ENCODE results near the gene CEP85L. TPM values are rescaled to one million over a fixed set of nuclear protein-coding genes. Genes with fewer than 3 reads are reported as not detected.

The CEP85L gene
- total and polyA plus RNA-seq, 2 of the 13 experiments (the other 11 are each of a cell fraction or from before 2014, with no cell fraction given) = 0.44 to 1.7 TPM

DNA sequence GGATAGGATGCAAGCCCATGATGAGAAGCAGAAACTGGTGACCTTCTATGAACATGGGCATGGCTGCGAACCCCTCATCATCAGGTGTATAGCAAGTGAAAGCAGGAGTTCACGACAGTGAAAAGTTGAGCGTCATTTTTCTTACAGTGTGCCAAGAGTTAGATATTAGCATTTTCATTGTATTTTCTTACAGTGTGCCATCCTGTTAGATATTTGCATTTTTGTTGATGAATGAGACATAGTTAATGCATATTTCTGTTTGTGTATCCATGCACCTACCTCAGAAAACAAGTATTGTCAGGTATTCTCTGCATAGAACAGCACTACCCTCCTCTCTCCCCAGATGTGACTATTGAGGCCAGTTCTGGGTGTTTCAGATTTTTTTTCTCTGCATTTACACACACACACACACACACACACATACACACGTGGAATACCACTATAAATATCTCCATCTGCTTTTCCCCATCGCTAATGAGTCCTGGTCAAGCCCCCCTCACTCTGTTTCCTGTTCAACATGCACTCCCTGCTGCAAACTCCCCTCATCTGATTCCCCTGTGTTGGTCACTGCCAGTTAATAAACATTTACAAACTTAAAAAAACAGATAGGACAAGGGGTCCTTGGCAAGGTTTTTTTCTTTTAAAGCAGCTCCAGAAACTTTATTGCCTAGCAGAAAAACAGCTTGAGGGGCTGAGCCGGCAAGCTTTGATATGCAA, 61.6 kb downstream of the CEP85L start:
- no peaks in the 10 kb centered on the region; the same call in 1 of the 2 replicates for H4K20me1 ChIP-seq (ENCODE audit: insufficient read depth, low read length)
- BruUV-seq (replicated peaks) = no TSS peak
- H3K9me3 ChIP-seq (ENCODE audit: low read length) = no peaks in the 10 kb centered on the region
- H3K4me3 ChIP-seq (replicated peaks in 1 of 3; ENCODE audit: insufficient read depth in 1 of 3, low read depth in 2 of 3, low read length in 3 of 3) = no peak overlapping the region
- no peak for DNase-seq (ENCODE audit: low spot score)
- intact Hi-C loops (cut with micrococcal nuclease; ENCODE audit: unreplicated experiment) (loop anchor here (10.0 kb wide), 1 partner anchor 1135 kb away; no protein-coding TSS in a partner anchor), in situ Hi-C loops (cut with HindIII; ENCODE audit: extremely low pct_ligation_motif_present, low pct_unique_long_range_greater_than_20kb) (loop anchor here (25.0 kb wide), 2 partner anchors 603 to 753 kb away; no protein-coding TSS in a partner anchor)
- ATAC-seq = no peak
- ChIA-PET POLR2A (no interaction called here), CTCF (ENCODE audit: low intra/inter-chr PET ratio, low total read pairs) (no interaction called here)
- no peak overlapping the region for H3K27ac ChIP-seq (ENCODE audit: extremely low read length, insufficient read depth, low read length)
- no peaks in the 10 kb centered on the region for H3K36me3 ChIP-seq (replicated peaks in 1 of 2; ENCODE audit: control insufficient read depth in 1 of 2, insufficient read depth in 2 of 2, low read length in 2 of 2)
- H3K79me2 ChIP-seq (ENCODE audit: insufficient read depth, low read length) = no peaks in the 10 kb centered on the region
- no peak overlapping the region for H3K9ac ChIP-seq (ENCODE audit: insufficient read depth, low read depth, low read length)
- no peak overlapping the region for H2AFZ ChIP-seq (ENCODE audit: low read length)
- H3K4me2 ChIP-seq (ENCODE audit: low read depth, low read length) = no peak overlapping the region
- no peak for FAIRE-seq
- TF ChIP-seq ZNF614 (CRISPR knock-in tag; IDR thresholded peaks at IDR 0.05; ENCODE audit: borderline replicate concordance) (no peak), SNAPC4 (CRISPR knock-in tag; IDR thresholded peaks at IDR 0.05) (no peak), HNRNPLL (IDR thresholded peaks at IDR 0.05; ENCODE audit: low read depth, low read length, poor library complexity, severe bottlenecking) (no peak), EED (CRISPR knock-in tag; IDR thresholded peaks at IDR 0.05) (no peak)
- TF ChIP-seq, protein P1, sequence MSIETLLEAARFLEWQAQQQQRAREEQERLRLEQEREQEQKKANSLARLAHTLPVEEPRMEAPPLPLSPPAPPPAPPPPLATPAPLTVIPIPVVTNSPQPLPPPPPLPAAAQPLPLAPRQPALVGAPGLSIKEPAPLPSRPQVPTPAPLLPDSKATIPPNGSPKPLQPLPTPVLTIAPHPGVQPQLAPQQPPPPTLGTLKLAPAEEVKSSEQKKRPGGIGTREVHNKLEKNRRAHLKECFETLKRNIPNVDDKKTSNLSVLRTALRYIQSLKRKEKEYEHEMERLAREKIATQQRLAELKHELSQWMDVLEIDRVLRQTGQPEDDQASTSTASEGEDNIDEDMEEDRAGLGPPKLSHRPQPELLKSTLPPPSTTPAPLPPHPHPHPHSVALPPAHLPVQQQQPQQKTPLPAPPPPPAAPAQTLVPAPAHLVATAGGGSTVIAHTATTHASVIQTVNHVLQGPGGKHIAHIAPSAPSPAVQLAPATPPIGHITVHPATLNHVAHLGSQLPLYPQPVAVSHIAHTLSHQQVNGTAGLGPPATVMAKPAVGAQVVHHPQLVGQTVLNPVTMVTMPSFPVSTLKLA (IDR thresholded peaks at IDR 0.05) = 0 out of 2 replicates have a peak, but pooled peaks have one; percentile 16
- WGBS (ENCODE audit: low lambda C conversion rate) = 25% methylated on average over 6 of the region's 6 CpGs
- no peaks in the 10 kb centered on the region for H3K27me3 ChIP-seq (ENCODE audit: control insufficient read depth in 1 of 2, insufficient read depth in 2 of 2, low read length in 2 of 2)
- H3K4me1 ChIP-seq (ENCODE audit: insufficient read depth, low read length) = no peaks in the 10 kb centered on the region

All from HepG2 (cell line).